Measurements from ENCODE around the gene NELL1.

The NELL1 gene

GRCh38 chr11:20980736-20981135, 311.4 kb downstream of the NELL1 start:
- TF ChIP-seq CTCF (IDR thresholded peaks at IDR 0.05): no peak
- H3K36me3 Mint-ChIP-seq (ENCODE audit: low read depth): no peaks in the 10 kb centered on the region
- H3K4me1 Mint-ChIP-seq: peaks cover 6% of the 10 kb centered on the region
- no peak overlapping the region for H3K4me3 Mint-ChIP-seq
- H3K27ac Mint-ChIP-seq: peak overlapping the region; percentile 40
- H3K9me3 Mint-ChIP-seq: no peaks in the 10 kb centered on the region
- DNase-seq: no peak
- H3K27me3 Mint-ChIP-seq (ENCODE audit: low read depth, poor library complexity): no peaks in the 10 kb centered on the region

- TF ChIP-seq CTCF (IDR thresholded peaks at IDR 0.05): no peak
- no peaks in the 10 kb centered on the region for H3K9me3 Mint-ChIP-seq
- no peaks in the 10 kb centered on the region for H3K27me3 Mint-ChIP-seq (ENCODE audit: low read depth, poor library complexity)
- H3K36me3 Mint-ChIP-seq (ENCODE audit: low read depth): no peaks in the 10 kb centered on the region
- DNase-seq: no peak
- no peak overlapping the region for H3K27ac Mint-ChIP-seq
- no peak overlapping the region for H3K4me3 Mint-ChIP-seq
- H3K4me1 Mint-ChIP-seq: no peaks in the 10 kb centered on the region
Measured at GRCh38 chr11:20990447-20990846, 321.1 kb downstream of the NELL1 start.

DNA sequence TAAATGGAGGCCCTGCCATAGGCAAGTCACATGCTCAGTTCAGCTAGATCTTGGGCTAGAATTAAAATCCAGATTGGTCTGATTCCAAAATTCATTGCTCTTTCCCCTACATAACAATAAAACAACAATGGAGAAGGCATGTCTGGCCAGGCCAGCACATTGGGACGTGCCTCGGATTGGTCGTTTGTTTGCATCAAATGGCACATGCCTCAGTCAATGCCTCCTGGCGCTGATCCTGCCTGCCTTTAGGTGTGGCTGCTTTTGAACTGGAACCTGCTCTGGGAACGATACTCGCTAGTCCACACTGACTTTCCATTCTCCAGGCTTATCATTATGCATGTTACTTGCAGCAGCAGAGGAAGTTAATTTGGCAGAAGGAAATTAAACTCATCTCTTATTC, 322.1 kb downstream of the NELL1 start:
- no peak for DNase-seq
- H3K9me3 Mint-ChIP-seq: no peaks in the 10 kb centered on the region
- TF ChIP-seq CTCF (IDR thresholded peaks at IDR 0.05): no peak

GRCh38 chr11:21007297-21007696, 337.9 kb downstream of the NELL1 start:
- TF ChIP-seq CTCF (IDR thresholded peaks at IDR 0.05): no peak
- no peaks in the 10 kb centered on the region for H3K4me1 Mint-ChIP-seq
- H3K9me3 Mint-ChIP-seq: peaks cover 3% of the 10 kb centered on the region
- no peak overlapping the region for H3K4me3 Mint-ChIP-seq
- no peak for DNase-seq
- H3K27me3 Mint-ChIP-seq (ENCODE audit: low read depth, poor library complexity): no peaks in the 10 kb centered on the region
- no peak overlapping the region for H3K27ac Mint-ChIP-seq
- no peaks in the 10 kb centered on the region for H3K36me3 Mint-ChIP-seq (ENCODE audit: low read depth)

More for the DNA sequence above, 322.1 kb downstream of the NELL1 start:
- no peaks in the 10 kb centered on the region for H3K4me1 Mint-ChIP-seq
- no peaks in the 10 kb centered on the region for H3K36me3 Mint-ChIP-seq (ENCODE audit: low read depth)
- H3K27me3 Mint-ChIP-seq (ENCODE audit: low read depth, poor library complexity): no peaks in the 10 kb centered on the region
- no peak overlapping the region for H3K27ac Mint-ChIP-seq
- no peak overlapping the region for H3K4me3 Mint-ChIP-seq

- Mint-ChIP-seq H3K36me3 (ENCODE audit: low read depth) (no peaks in the 10 kb centered on the region), H3K27ac (no peak overlapping the region), H3K27me3 (ENCODE audit: low read depth, poor library complexity) (no peaks in the 10 kb centered on the region), H3K9me3 (no peaks in the 10 kb centered on the region), H3K4me3 (no peak overlapping the region), H3K4me1 (peaks cover 4% of the 10 kb centered on the region)
- no peak for DNase-seq
- no peak for TF ChIP-seq CTCF (IDR thresholded peaks at IDR 0.05)
Measured at GRCh38 chr11:21018248-21018647, 348.9 kb downstream of the NELL1 start.

DNA sequence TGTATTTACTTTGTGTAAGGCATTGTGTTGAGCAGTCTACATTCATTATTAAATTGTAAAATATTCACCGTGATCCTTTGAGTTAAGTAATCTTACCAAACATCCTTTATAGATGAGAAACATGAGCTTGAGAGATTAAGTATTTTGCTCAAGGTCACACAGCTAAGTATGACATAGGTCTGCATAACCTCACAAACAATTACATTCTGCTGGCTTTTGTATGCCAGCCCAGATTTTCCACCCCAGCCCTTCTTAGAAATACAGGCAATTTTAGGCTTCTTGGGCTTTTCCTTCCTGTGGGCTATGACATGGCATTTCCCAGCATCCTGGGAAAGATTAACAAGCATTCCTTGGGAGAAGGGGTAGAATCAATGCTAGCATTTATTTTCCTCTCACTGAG, 357.3 kb downstream of the NELL1 start:
- no peak for DNase-seq
- Mint-ChIP-seq H3K27ac (no peak overlapping the region), H3K27me3 (ENCODE audit: low read depth, poor library complexity) (no peaks in the 10 kb centered on the region), H3K9me3 (no peaks in the 10 kb centered on the region), H3K4me3 (no peak overlapping the region), H3K4me1 (no peaks in the 10 kb centered on the region), H3K36me3 (ENCODE audit: low read depth) (no peaks in the 10 kb centered on the region)
- TF ChIP-seq CTCF (IDR thresholded peaks at IDR 0.05): no peak
